Caco-2 (cell line): ENCODE results near the gene CENPV. TPM values are rescaled to one million over a fixed set of nuclear protein-coding genes. Genes with fewer than 3 reads are reported as not detected.

Source experiments
- BruUV-seq: library from RNA; stranded (reverse); fragments of 400-500 nt; replicated peaks from 2 replicates; lab custom pipeline; 2021; lab: Mats Ljungman, UMichigan
- CTCF ChIA-PET: fragments of 300-600 bp; sonication (Branson Sonifier 250); formaldehyde crosslinking; loops from one replicate; lab custom pipeline; 2022; ENCODE audit warnings: antibody characterized with exemption; lab: Charles Lee
- POLR2A ChIA-PET: fragments of 300-600 bp; sonication (Branson Sonifier 250); formaldehyde crosslinking; loops from one replicate; lab custom pipeline; 2022; ENCODE audit warnings: antibody characterized with exemption; lab: Charles Lee
- DNase-seq, 2 experiments: peaks; one replicate each; pipeline versions ENCODE4 v3.0.0 to v3.0.0-alpha.2; 2020 to 2022
- H3K27me3 ChIP-seq: replicated peaks from 2 replicates; pipeline ENCODE4 v1.6.0; 2011; ENCODE audit warnings: low read length; ENCODE audit not compliant: control insufficient read depth, insufficient read depth
- H3K36me3 ChIP-seq: 2 replicates; pipeline ENCODE4 v1.5.1; 2011; ENCODE audit warnings: low read length; ENCODE audit not compliant: control insufficient read depth, insufficient read depth
- H3K4me1 ChIP-seq: fragments of 250-450 bp; sonication (Bioruptor Pico); 2 replicates; pipeline ENCODE4 v1.5.1; 2020; ENCODE audit warnings: mild to moderate bottlenecking
- H3K4me3 ChIP-seq: 2 replicates; pipeline ENCODE4 v1.5.1; 2011; ENCODE audit warnings: low read depth, mild to moderate bottlenecking, control low read depth, low read length
- H3K9me3 ChIP-seq: fragments of 250-450 bp; sonication (Bioruptor Pico); 2 replicates; pipeline ENCODE4 v1.5.1; 2020; ENCODE audit warnings: mild to moderate bottlenecking, moderate library complexity
- H3K27ac Mint-ChIP-seq: one replicate; pipeline ENCODE4 v1.8.0; 2022; ENCODE audit warnings: mixed read lengths; ENCODE audit not compliant: unreplicated experiment
- H3K27me3 Mint-ChIP-seq: one replicate; pipeline ENCODE4 v1.8.0; 2022; ENCODE audit warnings: mixed read lengths; ENCODE audit not compliant: insufficient read depth, unreplicated experiment
- H3K36me3 Mint-ChIP-seq: one replicate; pipeline ENCODE4 v1.8.0; 2022; ENCODE audit warnings: mild to moderate bottlenecking, mixed read lengths; ENCODE audit not compliant: insufficient read depth, unreplicated experiment
- H3K4me1 Mint-ChIP-seq: one replicate; pipeline ENCODE4 v1.8.0; 2022; ENCODE audit warnings: low read depth, mixed read lengths; ENCODE audit not compliant: unreplicated experiment
- H3K4me3 Mint-ChIP-seq: one replicate; pipeline ENCODE4 v1.8.0; 2022; ENCODE audit warnings: mild to moderate bottlenecking, moderate library complexity, mixed read lengths; ENCODE audit not compliant: unreplicated experiment
- H3K9me3 Mint-ChIP-seq: one replicate; pipeline ENCODE4 v1.8.0; 2022; ENCODE audit warnings: mixed read lengths; ENCODE audit not compliant: unreplicated experiment
- CTCF ChIP-seq, 2 experiments: fragments of 200-600 bp in 1 of 2; IDR thresholded peaks; 1 replicate in 1 of 2; 2 replicates in 1 of 2; pipeline versions ENCODE4 v1.5.1 to v1.8.0; 2011 to 2022; ENCODE audit warnings: antibody characterized with exemption in 1 of 2, control low read depth in 1 of 2, inconsistent platforms in 1 of 2, low read depth in 1 of 2, low read length in 1 of 2, mild to moderate bottlenecking in 1 of 2, moderate library complexity in 1 of 2; ENCODE audit not compliant: insufficient read depth in 1 of 2, severe bottlenecking in 1 of 2, unreplicated experiment in 1 of 2
- intact Hi-C: fragments of 100-400 bp; cut with micrococcal nuclease; formaldehyde crosslinking; loops from one replicate; pipeline ENCODE4 v1.10.0; 2022; ENCODE audit not compliant: unreplicated experiment
- total RNA-seq: library from RNA; stranded (reverse); gene quantifications from 2 replicates; pipeline ENCODE4 v1.2.3, GENCODE V29; 2022

The CENPV gene
- total RNA-seq, 1 experiment from 2014 or later, result 92.8 TPM

- TF ChIP-seq CTCF (IDR thresholded peaks at IDR 0.05; ENCODE audit: insufficient read depth in 1 of 2, low read depth in 1 of 2, low read length in 1 of 2, severe bottlenecking in 1 of 2, unreplicated experiment in 1 of 2), result no peak
- Mint-ChIP-seq H3K4me3 (peak within 1 kb of the TSS; percentile 93), H3K27ac (peak within 1 kb of the TSS; percentile 100), H3K9me3 (no peaks in the 10 kb centered on the region), H3K4me1 (peaks cover 7% of the 10 kb centered on the region), H3K36me3 (peaks cover 39% of the 10 kb centered on the region), H3K27me3 (no peaks in the 10 kb centered on the region)
- H3K9me3 ChIP-seq, result no peaks in the 10 kb centered on the region
- no peaks in the 10 kb centered on the region for H3K27me3 ChIP-seq
- ChIA-PET POLR2A (interaction anchor here (0.5 to 2.7 kb wide), 6 partner anchors 20 to 165 kb away, joined by 3 to 41 read pairs (median 8); partner anchors contain the start of genes CENPV and NCOR1), CTCF (interaction anchor here (0.6 to 1.4 kb wide), 4 partner anchors 17 to 381 kb away, joined by 5 to 7 read pairs (median 6); partner anchors contain the start of genes CENPV, TTC19 and ZSWIM7)
- intact Hi-C loops, result loop anchor here (1.0 to 2.0 kb wide), 2 partner anchors 57 to 94 kb away; no protein-coding TSS in a partner anchor
- peak within 1 kb of the TSS; percentile 72 for H3K4me3 ChIP-seq
- H3K36me3 ChIP-seq, result peaks cover 3% of the 10 kb centered on the region
- no TSS peak for BruUV-seq
- H3K4me1 ChIP-seq, result no peaks in the 10 kb centered on the region
- peak; percentile 98 to 99 for DNase-seq
These were observed 27.6 kb upstream of the CENPV start, which contains the start of gene UBB for GRCh38 chr17:16380640-16381495. UBB (plus strand) TSS chr17:16381091; CDS start chr17:16381908, 817 bp downstream.

GRCh38 chr17:16379654-16380053, 26.4 kb upstream of the CENPV start:
- no peaks in the 10 kb centered on the region for H3K9me3 Mint-ChIP-seq
- POLR2A ChIA-PET, result interaction anchor here (2.7 kb wide), 1 partner anchor 59 kb away, joined by 41 read pairs; no protein-coding TSS in a partner anchor
- H3K27me3 ChIP-seq, result no peaks in the 10 kb centered on the region
- H3K4me3 ChIP-seq, result no peak overlapping the region
- no peaks in the 10 kb centered on the region for H3K27me3 Mint-ChIP-seq
- peak overlapping the region; percentile 100 for H3K27ac Mint-ChIP-seq
- no peaks in the 10 kb centered on the region for H3K9me3 ChIP-seq
- peaks cover 3% of the 10 kb centered on the region for H3K36me3 ChIP-seq
- TF ChIP-seq CTCF (IDR thresholded peaks at IDR 0.05; ENCODE audit: insufficient read depth in 1 of 2, low read depth in 1 of 2, low read length in 1 of 2, severe bottlenecking in 1 of 2, unreplicated experiment in 1 of 2), result no peak
- peaks cover 39% of the 10 kb centered on the region for H3K36me3 Mint-ChIP-seq
- no peak overlapping the region for H3K4me3 Mint-ChIP-seq
- peaks cover 7% of the 10 kb centered on the region for H3K4me1 Mint-ChIP-seq
- BruUV-seq, result no TSS peak
- no peaks in the 10 kb centered on the region for H3K4me1 ChIP-seq
- DNase-seq, result no peak
- intact Hi-C loops, result loop anchor here (2.0 kb wide), 1 partner anchor 93 kb away; no protein-coding TSS in a partner anchor
- CTCF ChIA-PET, result no interaction called here

- H3K9me3 ChIP-seq, result no peaks in the 10 kb centered on the region
- Mint-ChIP-seq H3K36me3 (peaks cover 36% of the 10 kb centered on the region), H3K4me3 (peak overlapping the region; percentile 27), H3K9me3 (no peaks in the 10 kb centered on the region), H3K4me1 (peaks cover 7% of the 10 kb centered on the region), H3K27me3 (no peaks in the 10 kb centered on the region), H3K27ac (peak overlapping the region; percentile 64)
- CTCF ChIA-PET, result interaction anchor here (0.8 kb wide), 1 partner anchor 9 kb away, joined by 3 read pairs; no protein-coding TSS in a partner anchor
- peaks cover 3% of the 10 kb centered on the region for H3K36me3 ChIP-seq
- POLR2A ChIA-PET, result interaction anchor here (1.0 kb wide), 1 partner anchor 60 kb away, joined by 5 read pairs; no protein-coding TSS in a partner anchor
- DNase-seq, result peak in 1 of 2 experiments; percentile 24
- intact Hi-C loops, result no loop called here
- TF ChIP-seq CTCF (IDR thresholded peaks at IDR 0.05; ENCODE audit: insufficient read depth in 1 of 2, low read depth in 1 of 2, low read length in 1 of 2, severe bottlenecking in 1 of 2, unreplicated experiment in 1 of 2), result no peak
- BruUV-seq, result no TSS peak
- no peak overlapping the region for H3K4me3 ChIP-seq
- no peaks in the 10 kb centered on the region for H3K4me1 ChIP-seq
- no peaks in the 10 kb centered on the region for H3K27me3 ChIP-seq
These were observed 25.5 kb upstream of the CENPV start for GRCh38 chr17:16378636-16379282.
